ENCODE results near the gene IFIT3. TPM values are rescaled to one million over a fixed set of nuclear protein-coding genes. Genes with fewer than 3 reads are reported as not detected.
A peak's percentile ranks its signal among the peaks of the same experiment; 100 is the strongest.
"Not testable (repeated sequence)": the region's sequence is repeated elsewhere in the genome, so short reads cannot be mapped to it uniquely, and the experiment has no call there.

The IFIT3 gene
- total and polyA plus RNA-seq, 2 of the 8 experiments (the other 6 are each of a cell fraction or from before 2014, with no cell fraction given): 0.12 to 0.84 TPM

DNA sequence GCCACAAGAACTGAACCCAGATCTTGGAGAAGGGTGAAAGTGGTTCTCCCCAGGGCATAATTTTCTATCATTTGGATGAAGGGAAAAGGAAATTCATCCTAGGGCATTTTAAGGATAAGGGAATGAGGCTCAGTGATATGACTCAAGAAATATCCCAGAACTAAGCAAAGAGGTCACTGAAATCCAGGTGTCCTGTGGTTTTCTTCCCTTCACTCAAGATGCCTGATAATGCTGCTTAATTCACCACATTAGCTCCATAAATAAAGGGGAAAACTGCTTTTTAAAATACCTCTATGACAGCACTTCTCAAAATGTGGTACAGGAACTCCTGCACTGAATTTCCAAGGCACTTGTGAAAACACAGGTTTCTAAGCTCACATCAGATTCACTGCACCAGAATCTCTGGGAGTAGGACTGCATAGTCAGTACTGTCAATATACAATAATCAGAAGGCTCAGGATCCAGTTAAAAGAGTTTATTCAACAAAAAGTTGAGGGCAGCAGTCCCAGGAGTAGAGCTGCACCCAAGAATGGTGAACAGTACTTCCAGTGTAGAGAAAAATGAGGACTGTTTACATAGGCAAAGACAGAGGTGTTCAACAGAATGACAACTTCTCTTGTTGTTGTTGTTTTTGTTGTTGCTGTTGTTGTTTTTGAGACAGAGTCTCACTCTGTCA lies 2.9 kb downstream of the IFIT3 start (continued):
- TF ChIP-seq, protein P1, sequence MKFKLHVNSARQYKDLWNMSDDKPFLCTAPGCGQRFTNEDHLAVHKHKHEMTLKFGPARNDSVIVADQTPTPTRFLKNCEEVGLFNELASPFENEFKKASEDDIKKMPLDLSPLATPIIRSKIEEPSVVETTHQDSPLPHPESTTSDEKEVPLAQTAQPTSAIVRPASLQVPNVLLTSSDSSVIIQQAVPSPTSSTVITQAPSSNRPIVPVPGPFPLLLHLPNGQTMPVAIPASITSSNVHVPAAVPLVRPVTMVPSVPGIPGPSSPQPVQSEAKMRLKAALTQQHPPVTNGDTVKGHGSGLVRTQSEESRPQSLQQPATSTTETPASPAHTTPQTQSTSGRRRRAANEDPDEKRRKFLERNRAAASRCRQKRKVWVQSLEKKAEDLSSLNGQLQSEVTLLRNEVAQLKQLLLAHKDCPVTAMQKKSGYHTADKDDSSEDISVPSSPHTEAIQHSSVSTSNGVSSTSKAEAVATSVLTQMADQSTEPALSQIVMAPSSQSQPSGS (IDR thresholded peaks at IDR 0.05; ENCODE audit: low read length): no peak
- TF ChIP-seq HDAC2 (IDR thresholded peaks at IDR 0.05; ENCODE audit: borderline replicate concordance in 1 of 2, low read depth in 2 of 2, low read length in 2 of 2) (no peak), TAF7 (optimal IDR thresholded peaks at IDR 0.05; ENCODE audit: borderline replicate concordance, low read depth, low read length) (no peak), TEAD4 (IDR thresholded peaks at IDR 0.05; ENCODE audit: low read depth, low read length) (no peak), POLR2AphosphoS5 (IDR thresholded peaks at IDR 0.05; ENCODE audit: low read depth, low read length) (no peak), ASH2L (IDR thresholded peaks at IDR 0.05; ENCODE audit: low read length) (no peak)

- ChIA-PET CTCF (ENCODE audit: partially characterized antibody) (interaction anchor here (1.0 to 1.1 kb wide), 2 partner anchors 58 to 61 kb away, joined by 3 read pairs; no protein-coding TSS in a partner anchor), POLR2A (ENCODE audit: partially characterized antibody) (interaction anchor here (1.4 kb wide), 1 partner anchor 37 kb away, joined by 4 read pairs; no protein-coding TSS in a partner anchor)
- H2AFZ ChIP-seq (ENCODE audit: low read length); H3K18ac ChIP-seq (ENCODE audit: extremely low read depth, low read length); FAIRE-seq; H3K9me3 ChIP-seq (ENCODE audit: insufficient read depth in 2 of 2, low read depth in 1 of 2, low read length in 1 of 2); H2BK15ac ChIP-seq (ENCODE audit: low read length); H2BK120ac ChIP-seq (replicated peaks; ENCODE audit: low read depth, low read length); H4K91ac ChIP-seq (replicated peaks; ENCODE audit: insufficient read length, low read length); H3K36me3 ChIP-seq (ENCODE audit: control insufficient read depth in 2 of 4, insufficient read depth in 4 of 4, low read length in 3 of 4); H3K79me2 ChIP-seq (ENCODE audit: control insufficient read depth in 1 of 2, insufficient read depth in 2 of 2, low read length in 2 of 2); H3K4me3 ChIP-seq (ENCODE audit: extremely low read depth in 1 of 4, insufficient read depth in 2 of 4, low read depth in 3 of 4, low read length in 4 of 4); H3K23me2 ChIP-seq (ENCODE audit: low read depth, low read length); H3K4ac ChIP-seq (replicated peaks; ENCODE audit: insufficient read length, low read depth, low read length); H3K27me3 ChIP-seq (replicated peaks in 1 of 4; ENCODE audit: control insufficient read depth in 3 of 4, extremely low read depth in 1 of 4, insufficient read depth in 3 of 4, low read length in 3 of 4); DNase-seq (ENCODE audit: low read depth in 1 of 2, low spot score in 2 of 2); H2BK5ac ChIP-seq (ENCODE audit: low read depth, low read length); H3K9ac ChIP-seq (replicated peaks in 1 of 4; ENCODE audit: extremely low read depth in 1 of 4, low read depth in 3 of 4, low read length in 3 of 4); H4K5ac ChIP-seq (ENCODE audit: insufficient read length, low read depth, low read length); H4K20me1 ChIP-seq (replicated peaks in 1 of 2; ENCODE audit: control insufficient read depth in 1 of 2, insufficient read depth in 2 of 2, low read length in 2 of 2); H2AK5ac ChIP-seq (ENCODE audit: low read depth, low read length); H2BK20ac ChIP-seq (ENCODE audit: low read length); H3K79me1 ChIP-seq (ENCODE audit: low read depth, low read length); H3K27ac ChIP-seq (ENCODE audit: low read depth, low read length); H3K23ac ChIP-seq (ENCODE audit: insufficient read length); H4K8ac ChIP-seq (ENCODE audit: extremely low read depth, insufficient read depth, low read length); H3K4me2 ChIP-seq (ENCODE audit: insufficient read depth in 1 of 2, low read depth in 2 of 2, low read length in 2 of 2); H3K14ac ChIP-seq (ENCODE audit: insufficient read length); H3K56ac ChIP-seq (replicated peaks; ENCODE audit: insufficient read length, low read depth, low read length): not testable (repeated sequence)
- Histone ChIP-seq H3K4me1 (replicated peaks in 1 of 4; ENCODE audit: control insufficient read depth in 3 of 4, insufficient read depth in 4 of 4, low read length in 3 of 4) (peaks cover 8 to 26% (median 10%) of the 10 kb centered on the region in 4 experiments; a peak in 6 of 7 replicates), H2BK12ac (ENCODE audit: low read depth, low read length) (0 out of 2 replicates have a peak overlapping the region, but pooled peaks have one; percentile 51)
- WGBS, 2 experiments (ENCODE audit: extremely low coverage in 1 of 2, insufficient coverage in 1 of 2, insufficient read length in 1 of 2, insufficient replicate concordance in 2 of 2, low coverage in 1 of 2, low lambda C conversion rate in 2 of 2, missing lambda C conversion rate in 1 of 2): 83% methylated on average over 14 of the region's 14 CpGs; no CpG with 5 or more reads in 1 of the 2 experiments
Measured at GRCh38 chr10:89331487-89332122, 3.8 kb downstream of the IFIT3 start.
